Mucosa of gallbladder (tissue), 1 donor: ENCODE measurements around the gene RBMS1. TPM values are rescaled to one million over a fixed set of nuclear protein-coding genes. Genes with fewer than 3 reads are reported as not detected.

Source experiments
- DNase-seq: peaks from one replicate; pipeline ENCODE4 v3.0.0-alpha.2; 2020; ENCODE audit warnings: low spot score
- total RNA-seq: library from RNA; stranded (reverse); gene quantifications from one replicate; pipeline ENCODE4 v1.2.1, GENCODE V29; 2021
- donor health status: DM: no; HTN: no; CAD: no.

RBMS1 gene
- total RNA-seq, 1 donor from 2014 or later: 36.2 TPM

GRCh38 chr2:160255408-160255807, 238.2 kb downstream of the RBMS1 start:
- DNase-seq: no peak

- no peak for DNase-seq
Observed at GRCh38 chr2:160254189-160254762, 239.3 kb downstream of the RBMS1 start.

DNA sequence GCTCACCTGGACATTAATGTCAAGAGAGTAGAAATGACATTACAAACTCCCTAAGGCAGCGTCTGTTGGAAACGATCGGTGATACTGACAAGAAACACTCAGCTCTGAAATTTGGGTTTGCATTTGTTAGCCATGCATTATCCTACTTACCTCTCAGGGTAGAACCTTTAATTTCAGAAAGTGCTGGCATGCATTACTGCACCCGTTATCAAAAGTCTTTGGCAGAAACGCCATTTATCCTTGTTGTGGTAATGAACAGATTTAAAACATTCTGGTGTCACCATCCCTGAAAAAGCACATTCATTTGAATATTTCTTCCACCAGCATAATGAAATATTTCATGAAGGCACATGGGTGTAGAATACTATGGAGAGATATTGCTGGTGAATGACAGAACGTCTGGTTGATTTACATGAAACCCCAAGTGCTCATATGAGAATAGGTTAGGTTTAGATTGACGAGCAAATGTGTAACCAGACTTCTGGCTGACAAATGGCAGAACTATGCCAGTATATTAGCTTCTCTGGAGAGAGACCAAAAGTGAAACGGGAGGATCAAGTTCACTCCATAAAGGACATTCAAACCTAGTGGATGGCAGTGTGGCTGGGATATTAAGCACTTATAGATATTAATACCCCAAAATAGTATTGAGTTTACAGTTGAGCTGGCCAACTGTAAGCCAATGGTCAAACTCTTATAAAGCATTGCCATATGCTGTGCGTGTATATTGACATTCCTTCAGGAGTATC, 240.0 kb downstream of the RBMS1 start:
- DNase-seq: peak; percentile 46

DNA sequence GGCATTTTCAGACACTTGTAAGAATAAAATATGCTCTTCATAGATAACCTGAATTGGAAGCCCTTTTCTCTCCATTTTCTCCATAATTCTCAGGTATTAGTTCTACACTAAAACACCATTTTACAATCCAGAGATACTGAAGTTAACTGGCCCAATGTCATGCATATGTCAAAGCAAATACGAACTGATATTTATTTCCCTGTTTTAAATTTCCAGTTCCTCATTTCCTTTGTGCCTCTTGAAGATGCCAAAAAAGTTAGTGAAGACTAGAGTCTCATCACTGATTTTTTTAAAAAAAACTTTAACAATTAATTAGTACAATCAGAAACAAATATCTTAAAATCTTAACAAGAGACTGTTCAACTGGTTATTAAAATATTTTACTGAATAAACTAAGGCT, 240.7 kb downstream of the RBMS1 start:
- no peak for DNase-seq

DNA sequence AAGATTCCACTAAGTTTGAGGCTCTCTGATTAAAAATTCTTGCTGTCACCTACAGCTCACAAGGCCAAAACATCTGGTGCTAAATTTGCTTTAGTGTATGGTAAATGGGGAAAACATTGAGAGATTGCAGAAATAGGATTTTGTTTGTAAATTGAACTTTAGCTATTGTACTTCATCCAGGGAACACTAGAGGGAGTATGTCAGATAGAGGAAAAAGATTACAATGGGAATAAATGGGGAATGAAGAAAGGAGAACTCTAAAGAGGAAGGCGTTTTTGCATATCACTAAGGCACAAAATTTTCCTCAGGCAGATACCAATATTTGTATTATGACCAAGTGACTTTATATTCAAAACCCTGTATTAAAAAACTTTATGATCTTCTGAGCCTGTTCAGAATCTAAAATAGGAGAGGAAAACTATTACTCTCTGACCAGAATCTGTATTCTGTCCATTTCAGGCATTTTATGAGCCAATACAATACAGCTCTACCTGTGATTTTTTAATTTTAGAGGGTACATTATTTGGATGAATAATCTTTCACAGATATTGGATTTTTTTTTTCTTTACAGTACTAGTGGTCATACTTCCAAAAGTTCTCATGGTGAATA, 241.2 kb downstream of the RBMS1 start:
- no peak for DNase-seq

DNA sequence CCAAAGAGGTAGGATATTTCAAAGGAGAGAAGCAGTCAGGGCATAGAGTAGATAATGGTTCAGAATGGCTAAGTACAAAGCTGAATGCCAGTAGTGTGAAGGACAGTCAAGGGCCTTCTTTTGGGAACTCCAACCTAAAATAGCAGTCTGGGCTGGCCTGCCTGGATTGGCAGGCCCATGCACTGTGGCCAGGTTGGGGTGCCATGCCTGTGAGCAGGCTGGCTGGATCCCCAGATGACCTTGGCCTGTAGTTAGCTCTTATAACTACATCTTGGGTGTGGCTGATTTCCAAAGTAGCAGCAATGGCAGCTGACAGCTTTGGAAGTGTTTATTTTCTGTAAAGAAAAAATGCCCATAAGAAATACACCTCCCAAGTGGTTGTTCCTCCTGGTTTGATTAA, 242.0 kb downstream of the RBMS1 start:
- DNase-seq: no peak

- no peak for DNase-seq
Observed at GRCh38 chr2:160249876-160250275, 243.7 kb downstream of the RBMS1 start.

GRCh38 chr2:160247296-160248035, 246.1 kb downstream of the RBMS1 start:
- no peak for DNase-seq

DNA sequence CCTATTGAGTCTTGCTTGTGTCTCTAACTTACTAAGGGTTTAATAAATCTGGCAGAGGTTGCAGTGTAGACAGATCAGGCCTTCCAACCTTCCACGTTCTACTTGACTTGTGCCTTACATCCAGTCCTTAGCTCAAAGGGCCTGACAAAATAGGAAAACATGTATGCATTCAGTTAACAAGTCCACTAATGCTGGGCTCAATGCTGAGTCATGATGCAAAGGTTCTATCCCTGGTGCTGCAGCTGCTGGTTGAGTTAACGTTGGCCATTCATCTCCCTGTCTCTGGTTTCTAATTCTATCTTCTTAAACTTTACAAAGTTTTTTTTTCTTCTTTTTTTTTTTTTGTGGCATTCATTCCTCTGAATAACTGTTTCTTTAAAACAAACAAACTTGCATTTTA, 247.3 kb downstream of the RBMS1 start:
- no peak for DNase-seq

GRCh38 chr2:160245614-160246155, 247.9 kb downstream of the RBMS1 start:
- peak; percentile 60 for DNase-seq

DNA sequence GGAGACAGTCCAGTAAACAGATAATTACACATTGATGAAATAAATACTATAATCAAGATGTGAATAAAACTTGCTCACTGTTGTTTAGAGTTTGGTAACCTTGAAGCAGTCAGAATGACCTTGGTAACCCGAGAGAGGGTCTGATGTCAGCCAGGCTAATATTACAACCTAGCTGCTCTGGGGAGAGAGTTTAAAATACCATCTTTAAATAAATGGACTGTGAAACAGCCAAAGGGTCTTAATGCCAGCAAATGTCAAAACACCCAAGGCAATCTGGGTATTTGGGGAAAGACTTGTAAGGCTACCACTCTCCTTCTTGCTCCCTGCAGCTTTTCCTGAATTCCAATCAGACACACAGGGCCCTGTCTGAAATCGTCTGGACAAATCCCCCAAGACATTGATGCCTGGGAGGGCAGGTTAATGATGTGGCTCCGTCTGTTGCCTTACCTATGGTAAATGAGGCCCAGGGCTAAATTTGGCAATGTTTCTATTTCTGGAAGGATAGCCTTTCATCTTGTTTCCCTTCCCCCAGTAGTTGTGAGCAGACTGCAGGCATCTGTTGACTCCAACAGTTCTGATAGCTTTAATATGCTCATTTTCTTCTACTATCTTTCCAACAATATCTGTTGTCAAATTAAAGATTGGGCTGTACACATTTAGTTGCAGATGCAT, 250.6 kb downstream of the RBMS1 start:
- no peak for DNase-seq

DNA sequence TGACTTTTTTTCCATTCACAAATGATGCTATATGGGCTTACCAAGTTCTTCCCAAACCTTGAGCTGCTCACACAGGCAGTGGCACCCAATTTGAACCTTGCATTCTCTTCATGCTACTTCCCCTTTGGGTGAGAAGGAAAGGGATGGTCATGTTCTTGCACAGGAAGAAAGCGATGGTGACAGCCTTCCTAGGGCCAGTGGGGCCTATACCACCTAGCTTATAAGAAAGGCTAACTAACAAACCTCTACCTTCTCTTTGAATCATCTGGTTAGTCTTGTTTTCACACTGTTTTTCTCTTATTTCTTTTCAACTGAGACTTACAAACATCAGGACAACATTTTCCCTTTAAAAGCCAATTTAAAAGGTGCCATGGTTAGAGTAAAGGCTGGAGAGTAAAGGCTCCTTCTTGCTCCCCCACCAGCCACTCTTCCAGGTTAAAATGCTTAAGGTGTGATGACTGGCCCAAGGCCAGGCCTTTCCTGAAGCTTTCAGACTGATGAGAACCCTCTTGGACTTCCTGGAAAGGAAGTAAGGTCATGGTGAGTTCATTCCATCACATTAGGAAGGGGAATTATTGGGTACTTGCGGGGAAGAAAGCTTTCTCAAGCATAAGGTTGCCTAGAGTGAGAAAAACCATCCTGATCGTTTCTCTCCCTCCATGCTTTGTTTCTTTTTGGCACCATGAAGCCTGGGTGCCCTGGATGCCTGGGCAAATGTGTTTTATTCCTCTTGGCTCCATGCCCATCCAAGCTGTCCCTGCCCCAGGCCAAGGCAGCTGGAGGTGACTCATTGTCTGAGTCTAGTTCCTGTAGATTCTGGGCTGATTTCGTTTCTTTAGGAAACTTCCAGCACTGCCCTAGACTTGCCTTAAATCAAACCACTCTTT, 252.1 kb downstream of the RBMS1 start:
- peak; percentile 69 for DNase-seq

DNA sequence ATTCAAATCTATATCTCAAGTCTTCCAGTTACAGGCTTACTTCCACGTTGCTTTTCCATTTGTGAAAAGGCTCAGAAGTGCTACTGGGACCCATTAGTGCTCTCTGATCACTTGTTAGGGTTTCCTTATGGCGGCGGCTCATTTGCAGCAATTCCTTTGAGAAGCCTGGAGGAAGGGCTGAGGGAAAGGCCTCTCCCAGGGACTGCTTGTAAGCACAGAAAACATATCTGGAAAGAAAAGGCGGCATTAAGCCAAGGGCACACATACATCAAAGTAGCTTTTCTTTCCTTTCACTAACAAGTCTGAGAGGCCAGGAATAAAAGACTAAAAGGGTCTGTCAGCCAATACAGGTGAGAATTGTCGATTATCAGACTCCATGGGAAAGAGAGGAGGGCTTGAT, 254.2 kb downstream of the RBMS1 start:
- no peak for DNase-seq

DNA sequence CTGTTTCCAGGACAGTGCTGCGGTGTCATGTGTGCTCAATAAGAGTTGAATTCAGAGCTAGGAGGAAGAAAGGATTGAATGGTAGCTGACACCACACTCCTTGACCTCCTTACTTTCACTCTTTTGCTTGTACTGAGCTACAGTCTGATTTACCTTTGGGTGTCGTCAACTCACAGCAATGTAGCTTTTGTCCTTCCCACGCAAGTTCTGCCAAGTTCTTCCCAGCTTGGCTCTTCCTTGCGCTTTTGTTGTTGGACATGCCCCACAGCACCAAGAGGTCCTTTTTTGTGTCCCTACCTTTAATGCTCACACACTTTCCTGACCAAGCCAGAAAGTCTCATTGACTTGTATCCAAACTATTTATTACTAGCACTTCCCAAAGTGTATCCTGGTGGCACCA, 255.2 kb downstream of the RBMS1 start:
- peak; percentile 31 for DNase-seq

- no peak for DNase-seq
Observed at GRCh38 chr2:160232905-160233475, 260.6 kb downstream of the RBMS1 start.

GRCh38 chr2:160229591-160229990, 264.0 kb downstream of the RBMS1 start:
- no peak for DNase-seq

- no peak for DNase-seq
Observed at GRCh38 chr2:160228141-160228917, 265.3 kb downstream of the RBMS1 start.

- no peak for DNase-seq
Observed at GRCh38 chr2:160227293-160227915, 266.2 kb downstream of the RBMS1 start.

DNA sequence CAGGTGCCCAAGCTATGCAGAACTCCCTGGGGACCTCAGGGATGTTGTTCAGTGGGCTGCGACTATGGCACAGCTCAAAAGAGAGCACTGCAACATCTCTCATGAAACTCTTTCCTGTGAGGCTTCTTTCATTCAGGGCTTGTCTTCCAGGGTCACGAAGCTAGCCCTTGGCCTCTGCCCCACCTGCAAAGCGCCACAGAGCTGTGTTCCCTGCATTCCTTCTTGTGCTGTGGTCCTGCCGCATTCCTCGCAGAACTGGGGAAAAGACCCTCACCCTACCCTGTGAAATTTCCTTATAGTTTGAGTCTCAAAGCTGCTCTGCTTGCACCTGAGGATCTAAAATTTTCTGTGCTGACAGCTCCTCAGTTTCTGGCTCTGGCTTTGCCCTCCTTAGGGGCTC, 267.2 kb downstream of the RBMS1 start:
- no peak for DNase-seq
